Uterus (tissue), 2 donors: Measurements from ENCODE around the gene PHF19.

Source experiments
- POLR2A ChIP-seq, 2 donors: fragments of 450-650 bp; IDR thresholded peaks; one replicate each; pipeline ENCODE4 v1.6.1; 2016; ENCODE audit warnings: antibody characterized with exemption in 2 of 2, mild to moderate bottlenecking in 1 of 2, moderate library complexity in 1 of 2
- TF ChIP-seq, protein P1 (sequence below), 4 experiments: fragments of 200-600 bp in 2 of 4; fragments of 450-650 bp in 2 of 4; sonication (generic) in 2 of 4; IDR thresholded peaks; one replicate each; pipeline ENCODE4 v1.5.1; 2016 to 2019; ENCODE audit warnings: antibody characterized with exemption in 4 of 4, mild to moderate bottlenecking in 2 of 4, moderate library complexity in 1 of 4

DNA sequence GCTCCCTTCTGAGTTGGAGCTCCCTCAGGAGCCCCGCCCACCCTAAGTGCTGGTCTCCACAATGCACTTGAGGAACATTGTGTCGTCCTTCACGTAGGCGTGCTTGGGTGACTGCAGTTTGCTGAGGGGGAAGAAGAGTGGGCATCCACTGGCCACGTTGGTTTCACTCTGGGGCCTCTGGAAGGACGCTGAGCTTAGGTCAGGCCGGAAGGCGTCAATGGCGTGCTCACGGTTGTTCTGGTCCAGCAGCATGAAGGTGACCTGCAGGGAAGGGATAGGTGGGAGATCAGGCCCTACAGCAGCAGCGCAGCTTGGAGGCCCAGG lies 28.0 kb upstream of the PHF19 start:
- TF ChIP-seq, protein P1, sequence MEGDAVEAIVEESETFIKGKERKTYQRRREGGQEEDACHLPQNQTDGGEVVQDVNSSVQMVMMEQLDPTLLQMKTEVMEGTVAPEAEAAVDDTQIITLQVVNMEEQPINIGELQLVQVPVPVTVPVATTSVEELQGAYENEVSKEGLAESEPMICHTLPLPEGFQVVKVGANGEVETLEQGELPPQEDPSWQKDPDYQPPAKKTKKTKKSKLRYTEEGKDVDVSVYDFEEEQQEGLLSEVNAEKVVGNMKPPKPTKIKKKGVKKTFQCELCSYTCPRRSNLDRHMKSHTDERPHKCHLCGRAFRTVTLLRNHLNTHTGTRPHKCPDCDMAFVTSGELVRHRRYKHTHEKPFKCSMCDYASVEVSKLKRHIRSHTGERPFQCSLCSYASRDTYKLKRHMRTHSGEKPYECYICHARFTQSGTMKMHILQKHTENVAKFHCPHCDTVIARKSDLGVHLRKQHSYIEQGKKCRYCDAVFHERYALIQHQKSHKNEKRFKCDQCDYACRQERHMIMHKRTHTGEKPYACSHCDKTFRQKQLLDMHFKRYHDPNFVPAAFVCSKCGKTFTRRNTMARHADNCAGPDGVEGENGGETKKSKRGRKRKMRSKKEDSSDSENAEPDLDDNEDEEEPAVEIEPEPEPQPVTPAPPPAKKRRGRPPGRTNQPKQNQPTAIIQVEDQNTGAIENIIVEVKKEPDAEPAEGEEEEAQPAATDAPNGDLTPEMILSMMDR (IDR thresholded peaks at IDR 0.05), result no peak
- no peak for TF ChIP-seq POLR2A (IDR thresholded peaks at IDR 0.05)
